CD4-positive, alpha-beta T cell (primary cell): ENCODE data around the gene MEGF11. TPM values are rescaled to one million over a fixed set of nuclear protein-coding genes. Genes with fewer than 3 reads are reported as not detected.

Experiments
- ATAC-seq: fragments of 200-7000 bp; cut with Tn5 transposase; one replicate; pipeline ENCODE4 v1.10.0; 2022; ENCODE audit warnings: mild to moderate bottlenecking; ENCODE audit not compliant: poor library complexity
- CTCF ChIA-PET: fragments of 350-600 bp; sonication (Branson Sonifier 250); formaldehyde crosslinking; loops from one replicate; lab custom pipeline; 2021; ENCODE audit warnings: antibody characterized with exemption, inconsistent platforms; lab: Charles Lee
- POLR2A ChIA-PET: fragments of 350-600 bp; sonication (Branson Sonifier 250); formaldehyde crosslinking; loops from one replicate; lab custom pipeline; 2021; ENCODE audit warnings: antibody characterized with exemption, inconsistent platforms; lab: Charles Lee
- DNase-seq, 14 experiments: peaks; one replicate each; pipeline ENCODE4 v3.0.0-alpha.2; 2013 to 2020; ENCODE audit warnings: mixed read lengths in 2 of 14
- H3K27ac ChIP-seq, 2 donors: one replicate each; pipeline versions ENCODE4 v1.5.1 to v1.7.0; 2013; ENCODE audit warnings: low read length in 2 of 2, low read depth in 1 of 2, mild to moderate bottlenecking in 1 of 2
- H3K27me3 ChIP-seq, 2 experiments: 1 replicate in 1 of 2; 2 replicates in 1 of 2; pipeline versions ENCODE4 v1.6.1 to v1.7.0; 2013; ENCODE audit warnings: low read length in 2 of 2, control low read depth in 1 of 2, mild to moderate bottlenecking in 1 of 2, moderate library complexity in 1 of 2; ENCODE audit not compliant: insufficient read depth in 2 of 2, control insufficient read depth in 1 of 2
- H3K36me3 ChIP-seq: one replicate; pipeline ENCODE4 v1.6.1; 2013; ENCODE audit warnings: low read length, control low read depth; ENCODE audit not compliant: insufficient read depth
- H3K4me1 ChIP-seq: one replicate; pipeline ENCODE4 v1.6.1; 2013; ENCODE audit warnings: low read length, control low read depth; ENCODE audit not compliant: insufficient read depth
- H3K4me3 ChIP-seq: one replicate; pipeline ENCODE4 v1.5.1; 2013; ENCODE audit warnings: mild to moderate bottlenecking, low read length, moderate library complexity
- H3K9me3 ChIP-seq, 2 experiments: 1 replicate in 1 of 2; 2 replicates in 1 of 2; pipeline versions ENCODE4 v1.6.1 to v1.7.0; 2013; ENCODE audit warnings: low read length in 2 of 2, mild to moderate bottlenecking in 2 of 2, control low read depth in 1 of 2, moderate library complexity in 1 of 2; ENCODE audit not compliant: control insufficient read depth in 1 of 2, insufficient read depth in 1 of 2
- H3K27ac Mint-ChIP-seq: one replicate; pipeline ENCODE4 v1.8.0; 2020; ENCODE audit warnings: mixed read lengths
- H3K27me3 Mint-ChIP-seq: one replicate; pipeline ENCODE4 v1.8.0; 2021; ENCODE audit warnings: mixed read lengths
- H3K36me3 Mint-ChIP-seq: one replicate; pipeline ENCODE4 v1.8.0; 2021; ENCODE audit warnings: low read depth, mixed read lengths
- H3K4me1 Mint-ChIP-seq: one replicate; pipeline ENCODE4 v1.8.0; 2021; ENCODE audit warnings: low read depth, mixed read lengths
- H3K4me3 Mint-ChIP-seq: one replicate; pipeline ENCODE4 v1.8.0; 2020; ENCODE audit warnings: mild to moderate bottlenecking, mixed read lengths
- H3K9me3 Mint-ChIP-seq: one replicate; pipeline ENCODE4 v1.8.0; 2020; ENCODE audit warnings: mixed read lengths
- intact Hi-C, 2 experiments: fragments of 100-400 bp; cut with DNase I in 1 of 2; cut with micrococcal nuclease in 1 of 2; formaldehyde crosslinking; loops; one replicate each; pipeline versions ENCODE4 v1.15.1 to v1.9.0; 2023 to 2025; cut with DNase I, micrococcal nuclease
- total RNA-seq, 174 experiments: library from RNA in 2 of 174; stranded (reverse) in 2 of 174; gene quantifications; one replicate each; pipeline ENCODE4 v1.2.3 and lab custom pipeline; 2021 to 2026
- TF ChIP-seq, protein P1 (sequence below): fragments of 200-600 bp; IDR thresholded peaks from one replicate; pipeline ENCODE4 v1.8.0; 2022; ENCODE audit warnings: antibody characterized with exemption, mild to moderate bottlenecking

Gene MEGF11
- total RNA-seq, 2 experiments from 2014 or later = not detected

GRCh38 chr15:65940618-65940909 is 313.0 kb downstream of the MEGF11 start:
- Histone ChIP-seq H3K4me3 (no peak overlapping the region), H3K27me3 (no peaks in the 10 kb centered on the region), H3K9me3 (no peaks in the 10 kb centered on the region), H3K27ac (no peak overlapping the region), H3K4me1 (peaks cover 4% of the 10 kb centered on the region), H3K36me3 (no peaks in the 10 kb centered on the region)
- Mint-ChIP-seq H3K27ac (no peak overlapping the region), H3K9me3 (no peaks in the 10 kb centered on the region), H3K27me3 (no peaks in the 10 kb centered on the region), H3K4me3 (no peak overlapping the region), H3K4me1 (peaks cover 6% of the 10 kb centered on the region), H3K36me3 (no peaks in the 10 kb centered on the region)
- ChIA-PET POLR2A (no interaction called here), CTCF (no interaction called here)
- intact Hi-C loops = no loop called here
- no peak for ATAC-seq
- TF ChIP-seq, protein P1, sequence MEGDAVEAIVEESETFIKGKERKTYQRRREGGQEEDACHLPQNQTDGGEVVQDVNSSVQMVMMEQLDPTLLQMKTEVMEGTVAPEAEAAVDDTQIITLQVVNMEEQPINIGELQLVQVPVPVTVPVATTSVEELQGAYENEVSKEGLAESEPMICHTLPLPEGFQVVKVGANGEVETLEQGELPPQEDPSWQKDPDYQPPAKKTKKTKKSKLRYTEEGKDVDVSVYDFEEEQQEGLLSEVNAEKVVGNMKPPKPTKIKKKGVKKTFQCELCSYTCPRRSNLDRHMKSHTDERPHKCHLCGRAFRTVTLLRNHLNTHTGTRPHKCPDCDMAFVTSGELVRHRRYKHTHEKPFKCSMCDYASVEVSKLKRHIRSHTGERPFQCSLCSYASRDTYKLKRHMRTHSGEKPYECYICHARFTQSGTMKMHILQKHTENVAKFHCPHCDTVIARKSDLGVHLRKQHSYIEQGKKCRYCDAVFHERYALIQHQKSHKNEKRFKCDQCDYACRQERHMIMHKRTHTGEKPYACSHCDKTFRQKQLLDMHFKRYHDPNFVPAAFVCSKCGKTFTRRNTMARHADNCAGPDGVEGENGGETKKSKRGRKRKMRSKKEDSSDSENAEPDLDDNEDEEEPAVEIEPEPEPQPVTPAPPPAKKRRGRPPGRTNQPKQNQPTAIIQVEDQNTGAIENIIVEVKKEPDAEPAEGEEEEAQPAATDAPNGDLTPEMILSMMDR = no peak
- no peak for DNase-seq

GRCh38 chr15:65939901-65940617 is 313.5 kb downstream of the MEGF11 start:
- Mint-ChIP-seq H3K27me3 (no peaks in the 10 kb centered on the region), H3K4me3 (no peak overlapping the region), H3K4me1 (peaks cover 6% of the 10 kb centered on the region), H3K9me3 (no peaks in the 10 kb centered on the region), H3K36me3 (no peaks in the 10 kb centered on the region), H3K27ac (no peak overlapping the region)
- DNase-seq (no peak), ATAC-seq (no peak)
- CTCF ChIA-PET = no interaction called here
- H3K9me3 ChIP-seq = no peaks in the 10 kb centered on the region
- peaks cover 4% of the 10 kb centered on the region for H3K4me1 ChIP-seq
- POLR2A ChIA-PET = no interaction called here
- intact Hi-C loops = no loop called here
- TF ChIP-seq, protein P1 = no peak
- no peaks in the 10 kb centered on the region for H3K36me3 ChIP-seq
- H3K27me3 ChIP-seq = no peaks in the 10 kb centered on the region
- no peak overlapping the region for H3K27ac ChIP-seq
- H3K4me3 ChIP-seq = no peak overlapping the region

DNA sequence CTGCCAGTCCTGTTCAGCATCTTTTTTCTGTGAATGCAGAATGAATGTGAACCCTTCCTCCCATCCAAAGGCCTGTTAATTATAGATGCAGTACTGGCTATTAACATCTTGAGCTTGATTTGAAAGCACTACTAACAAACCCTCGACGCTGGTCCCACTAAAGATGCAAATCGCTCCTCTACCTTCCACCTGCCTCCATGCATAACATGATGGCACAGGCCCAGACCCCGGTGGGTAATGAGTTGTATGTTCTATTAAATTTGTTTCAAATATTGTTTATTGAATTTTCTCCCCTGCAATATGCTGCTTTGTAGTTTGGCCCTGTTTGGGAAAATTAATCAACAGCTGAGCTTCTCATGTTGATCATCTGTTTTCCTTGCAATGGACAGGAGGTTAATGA is 314.9 kb downstream of the MEGF11 start:
- H3K4me3 ChIP-seq = no peak overlapping the region
- H3K27ac Mint-ChIP-seq = no peak overlapping the region
- H3K27ac ChIP-seq = no peak overlapping the region
- DNase-seq (no peak), ATAC-seq (no peak)
- POLR2A ChIA-PET = no interaction called here
- H3K27me3 ChIP-seq = no peaks in the 10 kb centered on the region
- CTCF ChIA-PET = no interaction called here
- H3K9me3 ChIP-seq = no peaks in the 10 kb centered on the region
- TF ChIP-seq, protein P1 = no peak
- no peaks in the 10 kb centered on the region for H3K9me3 Mint-ChIP-seq
- H3K4me3 Mint-ChIP-seq = no peak overlapping the region
- H3K27me3 Mint-ChIP-seq = no peaks in the 10 kb centered on the region
- intact Hi-C loops = no loop called here
- H3K36me3 Mint-ChIP-seq = no peaks in the 10 kb centered on the region
- peaks cover 4% of the 10 kb centered on the region for H3K4me1 ChIP-seq
- H3K36me3 ChIP-seq = no peaks in the 10 kb centered on the region
- peaks cover 6% of the 10 kb centered on the region for H3K4me1 Mint-ChIP-seq
